Mesendoderm (in vitro differentiated cells): Measurements from ENCODE around the gene FGF4.
A peak's percentile ranks its signal among the peaks of the same experiment; 100 is the strongest.

ENCODE experiments used
- DNase-seq: peaks from one replicate; pipeline ENCODE4 v3.0.0; 2013
- H2AK5ac ChIP-seq: 2 replicates; pipeline ENCODE4 v1.6.1; 2013; ENCODE audit warnings: low read length, inconsistent platforms
- H2BK120ac ChIP-seq: 2 replicates; pipeline ENCODE4 v1.6.1; 2013; ENCODE audit warnings: low read depth, mild to moderate bottlenecking, low read length, moderate library complexity, mixed read lengths
- H2BK15ac ChIP-seq: replicated peaks from 2 replicates; pipeline ENCODE4 v1.6.1; 2013; ENCODE audit warnings: low read depth, mild to moderate bottlenecking, moderate library complexity
- H2BK5ac ChIP-seq: 2 replicates; pipeline ENCODE4 v1.6.1; 2013; ENCODE audit warnings: low read length, inconsistent platforms
- H3K18ac ChIP-seq: 2 replicates; pipeline ENCODE4 v1.6.1; 2013; ENCODE audit warnings: mild to moderate bottlenecking, low read length, mixed read lengths
- H3K23ac ChIP-seq: one replicate; pipeline ENCODE4 v1.6.1; 2013; ENCODE audit warnings: low read length
- H3K27ac ChIP-seq: 2 replicates; pipeline ENCODE4 v1.5.1; 2013; ENCODE audit warnings: low read depth, mild to moderate bottlenecking, inconsistent platforms, low read length, moderate library complexity
- H3K27me3 ChIP-seq: 2 replicates; pipeline ENCODE4 v1.6.1; 2013; ENCODE audit warnings: low read length, control low read depth, mild to moderate bottlenecking, inconsistent platforms; ENCODE audit not compliant: insufficient read depth, poor library complexity
- H3K36me3 ChIP-seq: 2 replicates; pipeline ENCODE4 v1.6.1; 2013; ENCODE audit warnings: low read length, inconsistent platforms; ENCODE audit not compliant: control insufficient read depth, insufficient read depth
- H3K4ac ChIP-seq: one replicate; pipeline ENCODE4 v1.6.1; 2013; ENCODE audit warnings: low read depth, mild to moderate bottlenecking, low read length, moderate library complexity
- H3K4me1 ChIP-seq: 2 replicates; pipeline ENCODE4 v1.6.1; 2013; ENCODE audit warnings: low read depth, low read length, inconsistent platforms; ENCODE audit not compliant: control insufficient read depth
- H3K4me2 ChIP-seq: 2 replicates; pipeline ENCODE4 v1.6.1; 2013; ENCODE audit warnings: low read length
- H3K4me3 ChIP-seq: 2 replicates; pipeline ENCODE4 v1.5.1; 2013; ENCODE audit warnings: mild to moderate bottlenecking, low read length
- H3K56ac ChIP-seq: one replicate; pipeline ENCODE4 v1.6.1; 2013; ENCODE audit warnings: low read length
- H3K79me1 ChIP-seq: 2 replicates; pipeline ENCODE4 v1.6.1; 2013; ENCODE audit warnings: low read length, inconsistent platforms
- H3K79me2 ChIP-seq: 2 replicates; pipeline ENCODE4 v1.6.1; 2013; ENCODE audit warnings: mild to moderate bottlenecking, low read length; ENCODE audit not compliant: control insufficient read depth, insufficient read depth
- H3K9ac ChIP-seq: 2 replicates; pipeline ENCODE4 v1.6.1; 2013; ENCODE audit warnings: low read length, inconsistent platforms
- H4K5ac ChIP-seq: one replicate; pipeline ENCODE4 v1.6.1; 2013; ENCODE audit warnings: low read length
- H4K8ac ChIP-seq: one replicate; pipeline ENCODE4 v1.6.1; 2013; ENCODE audit warnings: low read depth, mild to moderate bottlenecking, control low read depth, low read length, moderate library complexity
- WGBS: extraction: QIAGEN DNeasy Blood & Tissue Kit; methylation state at CpG from one replicate; pipeline ENCODE4 v1.1.7; 2013; ENCODE audit warnings: low lambda C conversion rate, missing lambda C conversion rate; ENCODE audit not compliant: insufficient coverage; ENCODE audit errors: extremely low coverage; 5-methylcytosine and 5-hydroxymethylcytosine counted together

FGF4 gene

DNA sequence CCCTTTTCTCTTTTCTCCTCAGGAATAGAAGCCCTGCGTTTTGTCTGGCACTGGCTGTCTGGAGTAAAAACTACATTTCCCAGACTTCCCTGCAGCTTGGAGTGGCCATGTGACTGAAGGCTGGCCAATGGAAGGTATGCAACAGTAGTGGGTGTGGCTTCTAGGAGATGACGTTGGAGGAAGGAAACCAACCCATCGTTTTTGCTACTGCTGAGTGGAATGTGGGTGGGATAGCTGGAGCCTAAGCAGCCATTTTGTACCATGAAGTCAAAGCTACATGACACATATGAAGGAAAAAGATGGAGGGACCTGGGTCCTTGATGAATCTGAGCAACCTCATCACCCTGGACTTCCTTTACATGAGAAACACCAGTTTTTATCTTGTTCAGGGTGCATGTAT is 24.4 kb upstream of the FGF4 start:
- Histone ChIP-seq H3K23ac (no peak overlapping the region), H4K8ac (no peak overlapping the region), H3K27ac (no peak overlapping the region), H3K4me2 (no peak overlapping the region), H3K36me3 (no peaks in the 10 kb centered on the region), H2AK5ac (no peak overlapping the region), H3K4me3 (no peak overlapping the region), H3K18ac (no peak overlapping the region), H4K5ac (no peak overlapping the region), H2BK15ac (no peak overlapping the region), H3K27me3 (no peaks in the 10 kb centered on the region), H2BK120ac (no peak overlapping the region), H3K79me1 (no peaks in the 10 kb centered on the region), H3K9ac (no peak overlapping the region), H3K56ac (no peak overlapping the region), H3K79me2 (no peaks in the 10 kb centered on the region), H2BK5ac (no peak overlapping the region), H3K4ac (no peak overlapping the region), H3K4me1 (no peaks in the 10 kb centered on the region)
- no CpG with 5 or more reads among the region's 3 CpGs for WGBS
- peak; percentile 88 for DNase-seq

DNA sequence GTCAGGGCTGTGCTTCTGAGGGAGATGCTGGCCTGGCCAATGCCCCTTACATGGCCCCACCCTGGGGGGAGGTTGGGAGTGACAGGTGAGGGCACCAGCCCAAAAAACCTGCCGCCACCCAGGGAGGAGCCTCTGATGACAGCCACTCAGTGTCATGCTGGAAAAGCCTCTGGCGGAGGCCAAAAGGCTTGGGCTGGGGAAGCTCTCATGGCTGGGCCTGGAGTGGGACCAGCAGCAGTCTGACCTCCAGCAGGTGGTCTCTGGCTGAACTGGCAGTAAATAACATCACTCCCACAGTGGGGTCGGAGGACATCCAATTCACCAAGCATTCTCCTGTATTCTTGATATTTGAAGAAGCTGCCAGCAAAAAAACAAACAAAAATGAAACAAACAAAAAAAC is 24.0 kb upstream of the FGF4 start:
- Histone ChIP-seq H2BK15ac (no peak overlapping the region), H4K8ac (no peak overlapping the region), H3K56ac (no peak overlapping the region), H3K79me1 (no peaks in the 10 kb centered on the region), H2BK120ac (no peak overlapping the region), H3K27ac (no peak overlapping the region), H3K4me1 (no peaks in the 10 kb centered on the region), H3K18ac (no peak overlapping the region), H2BK5ac (no peak overlapping the region), H3K4me2 (no peak overlapping the region), H3K23ac (no peak overlapping the region), H3K9ac (no peak overlapping the region), H4K5ac (no peak overlapping the region), H3K36me3 (no peaks in the 10 kb centered on the region), H3K4me3 (no peak overlapping the region), H3K4ac (no peak overlapping the region), H2AK5ac (no peak overlapping the region), H3K27me3 (no peaks in the 10 kb centered on the region), H3K79me2 (no peaks in the 10 kb centered on the region)
- WGBS: no CpG with 5 or more reads among the region's 3 CpGs
- no peak for DNase-seq

- H3K27me3 ChIP-seq: no peaks in the 10 kb centered on the region
- no CpG with 5 or more reads among the region's 14 CpGs for WGBS
Measured at GRCh38 chr11:69797737-69798528, 22.8 kb upstream of the FGF4 start.

GRCh38 chr11:69797156-69797555 is 22.0 kb upstream of the FGF4 start:
- no peaks in the 10 kb centered on the region for H3K27me3 ChIP-seq
- no peaks in the 10 kb centered on the region for H3K79me1 ChIP-seq
- no peak overlapping the region for H2BK120ac ChIP-seq
- H3K4me2 ChIP-seq: no peak overlapping the region
- H4K5ac ChIP-seq: no peak overlapping the region
- no peak overlapping the region for H3K56ac ChIP-seq
- no CpG with 5 or more reads among the region's 14 CpGs for WGBS
- no peaks in the 10 kb centered on the region for H3K79me2 ChIP-seq
- no peak overlapping the region for H3K18ac ChIP-seq
- H3K27ac ChIP-seq: no peak overlapping the region
- H2BK15ac ChIP-seq: no peak overlapping the region
- no peak overlapping the region for H3K23ac ChIP-seq
- no peak overlapping the region for H2AK5ac ChIP-seq
- H3K4ac ChIP-seq: no peak overlapping the region
- no peak overlapping the region for H3K9ac ChIP-seq
- no peaks in the 10 kb centered on the region for H3K36me3 ChIP-seq
- no peak overlapping the region for H3K4me3 ChIP-seq
- H3K4me1 ChIP-seq: no peaks in the 10 kb centered on the region
- DNase-seq: no peak
- no peak overlapping the region for H4K8ac ChIP-seq
- H2BK5ac ChIP-seq: no peak overlapping the region

More at GRCh38 chr11:69797737-69798528, 22.8 kb upstream of the FGF4 start:
- no peaks in the 10 kb centered on the region for H3K79me1 ChIP-seq
- no peak overlapping the region for H3K27ac ChIP-seq
- H3K79me2 ChIP-seq: no peaks in the 10 kb centered on the region
- no peaks in the 10 kb centered on the region for H3K36me3 ChIP-seq
- no peak overlapping the region for H4K8ac ChIP-seq
- H4K5ac ChIP-seq: no peak overlapping the region
- no peak overlapping the region for H2AK5ac ChIP-seq
- H3K4me1 ChIP-seq: no peaks in the 10 kb centered on the region
- H3K4me3 ChIP-seq: no peak overlapping the region
- H3K4me2 ChIP-seq: no peak overlapping the region
- no peak overlapping the region for H3K23ac ChIP-seq
- no peak for DNase-seq
- H3K18ac ChIP-seq: no peak overlapping the region
- no peak overlapping the region for H3K4ac ChIP-seq
- H3K56ac ChIP-seq: no peak overlapping the region
- no peak overlapping the region for H2BK120ac ChIP-seq
- H3K9ac ChIP-seq: no peak overlapping the region
- H2BK5ac ChIP-seq: no peak overlapping the region
- no peak overlapping the region for H2BK15ac ChIP-seq

DNA sequence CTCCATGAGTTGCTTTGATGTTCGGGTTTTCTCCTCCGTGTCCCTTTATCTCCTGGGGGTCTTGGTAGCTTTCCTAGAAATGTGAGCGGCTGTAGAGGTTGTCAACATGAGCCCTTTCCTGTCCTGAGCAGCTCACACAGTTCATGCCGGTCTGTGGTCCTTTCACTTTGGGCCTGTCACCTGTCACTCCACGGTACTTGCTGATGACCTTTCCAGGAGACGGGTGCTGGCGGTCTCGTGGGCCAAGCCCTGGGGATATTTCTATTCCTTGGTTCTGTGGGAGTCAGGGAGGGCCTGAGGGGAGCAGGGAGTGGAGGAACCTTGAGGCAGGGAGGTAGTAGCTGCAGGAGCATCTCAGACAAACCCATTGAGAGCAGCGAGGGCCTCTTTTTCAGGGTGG is 20.9 kb upstream of the FGF4 start:
- no CpG with 5 or more reads among the region's 9 CpGs for WGBS
- Histone ChIP-seq H2BK5ac (no peak overlapping the region), H3K56ac (no peak overlapping the region), H3K36me3 (no peaks in the 10 kb centered on the region), H4K5ac (no peak overlapping the region), H3K4me2 (no peak overlapping the region), H3K18ac (no peak overlapping the region), H3K79me2 (no peaks in the 10 kb centered on the region), H2BK120ac (no peak overlapping the region), H3K27me3 (no peaks in the 10 kb centered on the region), H3K9ac (no peak overlapping the region), H3K4me1 (no peaks in the 10 kb centered on the region), H2BK15ac (no peak overlapping the region), H3K4ac (no peak overlapping the region), H3K79me1 (no peaks in the 10 kb centered on the region), H3K4me3 (no peak overlapping the region), H3K23ac (no peak overlapping the region), H3K27ac (no peak overlapping the region), H4K8ac (no peak overlapping the region), H2AK5ac (no peak overlapping the region)
- DNase-seq: no peak
